Fibroblast of lung (primary cell): ENCODE measurements around the gene SPEM1. TPM values are rescaled to one million over a fixed set of nuclear protein-coding genes. Genes with fewer than 3 reads are reported as not detected.

Experiments
- DNase-seq, 2 donors: peaks; one replicate each; pipeline versions ENCODE4 v3.0.0 to v3.0.0-alpha.2; 2010; ENCODE audit warnings: low read depth in 2 of 2
- H2AFZ ChIP-seq: 2 replicates; pipeline ENCODE4 v1.5.1; 2012; ENCODE audit warnings: low read length, control low read depth, inconsistent platforms
- H3K27ac ChIP-seq: 2 replicates; pipeline ENCODE4 v1.5.1; 2011; ENCODE audit warnings: low read length, control low read depth; ENCODE audit not compliant: insufficient read depth
- H3K27me3 ChIP-seq: 2 replicates; pipeline ENCODE4 v1.5.1; 2011; ENCODE audit warnings: mild to moderate bottlenecking, low read length; ENCODE audit not compliant: control insufficient read depth, insufficient read depth
- H3K36me3 ChIP-seq: 2 replicates; pipeline ENCODE4 v1.5.1; 2011; ENCODE audit warnings: low read length; ENCODE audit not compliant: control insufficient read depth, insufficient read depth
- H3K4me1 ChIP-seq: 2 replicates; pipeline ENCODE4 v1.5.1; 2011; ENCODE audit warnings: low read length; ENCODE audit not compliant: control insufficient read depth, insufficient read depth; ENCODE audit errors: extremely low read depth
- H3K4me2 ChIP-seq: 2 replicates; pipeline ENCODE4 v1.5.1; 2011; ENCODE audit warnings: low read length, control low read depth; ENCODE audit not compliant: insufficient read depth; ENCODE audit errors: extremely low read depth
- H3K4me3 ChIP-seq, 4 experiments: fragments of 200-600 bp in 1 of 4; sonication (generic) in 1 of 4; replicated peaks in 1 of 4; 2 replicates each; pipeline ENCODE4 v1.5.1; 2011 to 2016; ENCODE audit warnings: low read length in 4 of 4, low read depth in 3 of 4, mild to moderate bottlenecking in 3 of 4, control low read depth in 2 of 4, inconsistent platforms in 1 of 4, mixed read lengths in 1 of 4; ENCODE audit not compliant: insufficient read depth in 1 of 4; ENCODE audit errors: control extremely low read depth in 1 of 4
- H3K79me2 ChIP-seq: 2 replicates; pipeline ENCODE4 v1.5.1; 2012; ENCODE audit warnings: mild to moderate bottlenecking, low read length, inconsistent platforms; ENCODE audit not compliant: control insufficient read depth, insufficient read depth
- H3K9ac ChIP-seq: 2 replicates; pipeline ENCODE4 v1.5.1; 2011; ENCODE audit warnings: mild to moderate bottlenecking, low read length, control low read depth; ENCODE audit not compliant: insufficient read depth
- H3K9me3 ChIP-seq: 2 replicates; pipeline ENCODE4 v1.5.1; 2012; ENCODE audit warnings: low read depth, low read length; ENCODE audit not compliant: control insufficient read depth, insufficient read depth
- H4K20me1 ChIP-seq: 2 replicates; pipeline ENCODE4 v1.5.1; 2011; ENCODE audit warnings: low read length; ENCODE audit not compliant: control insufficient read depth, insufficient read depth; ENCODE audit errors: extremely low read depth
- EZH2 ChIP-seq: IDR thresholded peaks from 2 replicates; pipeline ENCODE4 v1.5.1; 2012; ENCODE audit warnings: low read length, control low read depth, mild to moderate bottlenecking; ENCODE audit errors: missing control alignments
- polyA plus RNA-seq, 2 donors: library from polyadenylated mRNA; depleted of rRNA in 1 of 2; stranded (reverse) in 1 of 2; unstranded in 1 of 2; fragments of >200 nt; gene quantifications; 2 replicates each; pipeline ENCODE4 v1.2.1, GENCODE V29; 2011 to 2012; ENCODE audit warnings: missing spikeins in 1 of 2
- total RNA-seq: library from RNA; depleted of rRNA; stranded (reverse); fragments of >200 nt; gene quantifications from 2 replicates; pipeline ENCODE4 v1.2.1, GENCODE V29; 2014
- TF ChIP-seq, protein P1 (sequence below), 2 donors: IDR thresholded peaks in 1 of 2; conservative IDR thresholded peaks in 1 of 2; 1 replicate in 1 of 2; 2 replicates in 1 of 2; pipeline ENCODE4 v1.5.1; 2011 to 2012; ENCODE audit warnings: low read length in 2 of 2, control low read depth in 1 of 2, inconsistent platforms in 1 of 2, low read depth in 1 of 2, mild to moderate bottlenecking in 1 of 2

SPEM1 gene
- total and polyA plus RNA-seq, 2 donors (not counting 1 experiment from before 2014, with no cell fraction given) = not detected

DNA sequence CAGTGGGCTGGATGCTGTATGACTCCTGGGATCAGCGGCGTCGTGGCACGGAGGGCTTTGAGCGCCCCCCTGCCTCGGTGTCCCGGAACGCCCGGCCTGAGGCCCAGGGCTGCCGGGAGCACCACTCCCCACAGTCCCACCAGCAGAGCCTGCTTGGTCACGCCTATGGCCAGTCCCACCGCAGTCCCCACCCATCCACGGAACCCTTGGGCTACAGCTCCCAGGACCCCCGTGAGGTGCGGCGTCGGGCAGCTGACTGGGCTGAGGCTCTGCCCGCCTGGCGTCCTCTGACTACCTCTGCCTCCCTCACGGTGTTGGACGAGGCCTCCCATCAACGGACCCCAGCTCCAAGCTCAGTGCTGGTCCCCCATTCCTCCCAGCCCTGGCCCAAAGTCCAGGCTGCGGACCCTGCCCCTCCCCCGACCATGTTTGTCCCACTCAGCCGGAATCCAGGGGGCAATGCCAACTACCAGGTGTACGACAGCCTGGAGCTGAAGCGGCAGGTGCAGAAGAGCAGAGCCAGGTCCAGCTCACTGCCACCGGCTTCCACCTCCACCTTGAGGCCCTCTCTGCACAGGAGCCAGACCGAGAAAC is 6.9 kb downstream of the SPEM1 start:
- Histone ChIP-seq H3K9me3 (no peaks in the 10 kb centered on the region), H3K4me3 (no peak overlapping the region), H3K9ac (no peak overlapping the region), H4K20me1 (no peaks in the 10 kb centered on the region), H2AFZ (no peak overlapping the region), H3K4me1 (no peaks in the 10 kb centered on the region), H3K27me3 (no peaks in the 10 kb centered on the region), H3K4me2 (no peak overlapping the region), H3K79me2 (no peaks in the 10 kb centered on the region), H3K36me3 (no peaks in the 10 kb centered on the region), H3K27ac (no peak overlapping the region)
- DNase-seq = no peak
- no peak for TF ChIP-seq EZH2
- TF ChIP-seq, protein P1, sequence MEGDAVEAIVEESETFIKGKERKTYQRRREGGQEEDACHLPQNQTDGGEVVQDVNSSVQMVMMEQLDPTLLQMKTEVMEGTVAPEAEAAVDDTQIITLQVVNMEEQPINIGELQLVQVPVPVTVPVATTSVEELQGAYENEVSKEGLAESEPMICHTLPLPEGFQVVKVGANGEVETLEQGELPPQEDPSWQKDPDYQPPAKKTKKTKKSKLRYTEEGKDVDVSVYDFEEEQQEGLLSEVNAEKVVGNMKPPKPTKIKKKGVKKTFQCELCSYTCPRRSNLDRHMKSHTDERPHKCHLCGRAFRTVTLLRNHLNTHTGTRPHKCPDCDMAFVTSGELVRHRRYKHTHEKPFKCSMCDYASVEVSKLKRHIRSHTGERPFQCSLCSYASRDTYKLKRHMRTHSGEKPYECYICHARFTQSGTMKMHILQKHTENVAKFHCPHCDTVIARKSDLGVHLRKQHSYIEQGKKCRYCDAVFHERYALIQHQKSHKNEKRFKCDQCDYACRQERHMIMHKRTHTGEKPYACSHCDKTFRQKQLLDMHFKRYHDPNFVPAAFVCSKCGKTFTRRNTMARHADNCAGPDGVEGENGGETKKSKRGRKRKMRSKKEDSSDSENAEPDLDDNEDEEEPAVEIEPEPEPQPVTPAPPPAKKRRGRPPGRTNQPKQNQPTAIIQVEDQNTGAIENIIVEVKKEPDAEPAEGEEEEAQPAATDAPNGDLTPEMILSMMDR (conservative IDR thresholded peaks at IDR 0.05 in 1 of 2, IDR thresholded peaks at IDR 0.05 in 1 of 2; ENCODE audit: low read depth in 1 of 2, low read length in 2 of 2) = no peak

DNA sequence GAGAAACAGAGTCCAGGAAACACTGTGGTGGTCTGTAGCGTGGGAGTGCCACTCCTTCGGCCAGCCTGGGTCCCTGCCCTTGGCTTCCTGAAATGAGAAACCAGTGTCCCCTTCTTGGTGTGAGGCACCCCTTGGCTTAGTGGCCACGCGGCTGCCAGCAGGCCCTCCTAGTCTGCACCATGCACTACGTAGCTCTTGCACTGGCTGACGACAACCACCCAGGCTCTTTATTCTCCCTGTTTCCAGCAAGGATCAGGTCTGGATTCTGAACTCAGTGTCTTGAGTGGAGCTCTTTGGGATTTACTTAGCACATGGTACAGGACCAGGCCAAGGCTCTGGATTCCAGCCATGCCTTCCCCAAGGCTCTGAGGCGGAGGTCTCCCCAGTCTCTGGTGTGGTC is 7.4 kb downstream of the SPEM1 start:
- Histone ChIP-seq H3K9me3 (no peaks in the 10 kb centered on the region), H3K27ac (no peak overlapping the region), H3K36me3 (no peaks in the 10 kb centered on the region), H3K9ac (no peak overlapping the region), H3K79me2 (no peaks in the 10 kb centered on the region), H2AFZ (no peak overlapping the region), H3K4me1 (no peaks in the 10 kb centered on the region), H4K20me1 (no peaks in the 10 kb centered on the region), H3K27me3 (no peaks in the 10 kb centered on the region), H3K4me3 (no peak overlapping the region), H3K4me2 (no peak overlapping the region)
- no peak for DNase-seq
- TF ChIP-seq, protein P1 (conservative IDR thresholded peaks at IDR 0.05 in 1 of 2, IDR thresholded peaks at IDR 0.05 in 1 of 2; ENCODE audit: low read depth in 1 of 2, low read length in 2 of 2) = no peak
- no peak for TF ChIP-seq EZH2

DNA sequence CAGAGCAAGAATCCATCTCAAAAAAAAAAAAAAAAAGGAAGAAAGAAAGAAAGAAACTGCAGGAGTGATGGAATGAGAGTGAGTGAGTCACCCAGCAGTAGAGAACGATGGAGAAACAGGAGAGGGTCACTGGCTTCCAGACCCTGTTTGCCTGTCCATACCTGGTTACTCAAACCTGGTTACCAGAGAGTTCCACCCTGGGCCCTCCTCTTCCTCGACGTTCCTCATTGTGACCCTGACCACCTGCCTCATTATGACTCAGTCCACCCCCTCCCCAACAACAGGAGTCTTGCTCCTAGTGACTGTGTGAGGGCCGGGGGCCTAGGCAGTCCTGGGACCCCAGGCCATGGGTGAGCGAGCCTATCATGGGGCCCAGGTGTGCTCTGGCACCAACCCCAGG is 8.4 kb downstream of the SPEM1 start, which contains the start of gene SPEM3:
Gene SPEM3, plus strand, starts transcription at position 301 of the 400 bp plus-strand sequence. Its CDS starts 46 bp downstream, at position 347.
- H2AFZ ChIP-seq = no peak within 1 kb of the TSS
- TF ChIP-seq EZH2 = no peak
- TF ChIP-seq, protein P1 (conservative IDR thresholded peaks at IDR 0.05 in 1 of 2, IDR thresholded peaks at IDR 0.05 in 1 of 2; ENCODE audit: low read depth in 1 of 2, low read length in 2 of 2) = no peak
- no peaks in the 10 kb centered on the region for H3K79me2 ChIP-seq
- no peaks in the 10 kb centered on the region for H3K27me3 ChIP-seq
- H3K27ac ChIP-seq = no peak within 1 kb of the TSS
- H4K20me1 ChIP-seq = no peaks in the 10 kb centered on the region
- no peak within 1 kb of the TSS for H3K9ac ChIP-seq
- no peaks in the 10 kb centered on the region for H3K9me3 ChIP-seq
- H3K36me3 ChIP-seq = no peaks in the 10 kb centered on the region
- H3K4me3 ChIP-seq = no peak within 1 kb of the TSS
- no peaks in the 10 kb centered on the region for H3K4me1 ChIP-seq
- no peak for DNase-seq
- H3K4me2 ChIP-seq = no peak within 1 kb of the TSS
